ENCODE results near the gene NXPH4.

NXPH4 gene

GRCh38 chr12:57178213-57178612, 38.4 kb upstream of the NXPH4 start:
- H3K27ac Mint-ChIP-seq = no peak overlapping the region
- H3K4me3 Mint-ChIP-seq = no peak overlapping the region
- peaks cover 11% of the 10 kb centered on the region for H3K4me1 Mint-ChIP-seq (ENCODE audit: low read depth)
- no peaks in the 10 kb centered on the region for H3K9me3 Mint-ChIP-seq
- peaks cover 100% of the 10 kb centered on the region for H3K36me3 Mint-ChIP-seq (ENCODE audit: low read depth)
- intact Hi-C loops (cut with micrococcal nuclease) = no loop called here
- H3K27me3 Mint-ChIP-seq = no peaks in the 10 kb centered on the region

DNA sequence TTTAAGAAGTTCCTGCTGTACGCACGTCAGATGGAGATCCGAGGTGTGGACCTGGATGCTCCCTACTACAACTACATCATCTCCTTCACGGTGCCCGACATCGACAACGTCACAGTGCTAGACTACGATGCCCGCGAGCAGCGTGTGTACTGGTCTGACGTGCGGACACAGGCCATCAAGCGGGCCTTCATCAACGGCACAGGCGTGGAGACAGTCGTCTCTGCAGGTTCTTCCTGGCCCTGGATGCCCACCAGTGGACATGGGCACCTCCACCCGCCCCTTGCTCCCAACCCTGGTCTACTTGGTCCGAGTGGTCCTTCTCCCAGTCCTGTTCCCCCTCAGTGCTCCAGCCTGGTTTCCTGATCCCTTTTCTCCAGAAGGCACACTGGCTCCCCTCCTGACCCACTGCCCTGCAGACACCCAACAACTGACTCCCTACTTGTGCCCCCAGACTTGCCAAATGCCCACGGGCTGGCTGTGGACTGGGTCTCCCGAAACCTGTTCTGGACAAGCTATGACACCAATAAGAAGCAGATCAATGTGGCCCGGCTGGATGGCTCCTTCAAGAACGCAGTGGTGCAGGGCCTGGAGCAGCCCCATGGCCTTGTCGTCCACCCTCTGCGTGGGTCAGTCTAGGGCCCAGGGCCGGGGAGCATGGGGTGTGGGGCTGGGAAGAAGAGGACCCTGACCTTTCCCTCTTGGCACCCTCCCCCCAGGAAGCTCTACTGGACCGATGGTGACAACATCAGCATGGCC, 37.1 kb upstream of the NXPH4 start:
- Mint-ChIP-seq H3K4me3 (no peak overlapping the region), H3K4me1 (ENCODE audit: low read depth) (peaks cover 11% of the 10 kb centered on the region), H3K9me3 (no peaks in the 10 kb centered on the region), H3K27ac (no peak overlapping the region), H3K36me3 (ENCODE audit: low read depth) (peaks cover 100% of the 10 kb centered on the region), H3K27me3 (no peaks in the 10 kb centered on the region)
- intact Hi-C loops (cut with micrococcal nuclease) = no loop called here

- intact Hi-C loops (cut with micrococcal nuclease) = no loop called here
- Mint-ChIP-seq H3K9me3 (no peaks in the 10 kb centered on the region), H3K27me3 (no peaks in the 10 kb centered on the region), H3K4me1 (ENCODE audit: low read depth) (peaks cover 11% of the 10 kb centered on the region), H3K4me3 (no peak overlapping the region), H3K36me3 (ENCODE audit: low read depth) (peaks cover 100% of the 10 kb centered on the region), H3K27ac (no peak overlapping the region)
Measured at GRCh38 chr12:57180321-57180989, 36.1 kb upstream of the NXPH4 start.

DNA sequence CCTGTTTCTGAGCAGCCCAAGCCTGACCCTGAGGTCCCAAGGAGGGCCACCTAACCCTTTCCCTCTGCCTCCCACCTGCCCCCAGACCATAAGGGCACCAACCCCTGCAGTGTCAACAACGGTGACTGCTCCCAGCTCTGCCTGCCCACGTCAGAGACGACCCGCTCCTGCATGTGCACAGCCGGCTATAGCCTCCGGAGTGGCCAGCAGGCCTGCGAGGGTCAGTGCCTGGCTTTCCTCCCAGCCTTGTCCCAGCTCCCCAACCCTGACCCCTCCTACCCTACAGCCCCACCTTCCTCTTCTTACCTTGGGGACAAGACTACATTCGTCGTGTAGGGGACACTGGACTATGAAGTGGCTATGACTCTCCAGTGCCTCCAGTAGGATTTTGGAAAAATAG, 35.5 kb upstream of the NXPH4 start:
- Mint-ChIP-seq H3K27ac (no peak overlapping the region), H3K9me3 (no peaks in the 10 kb centered on the region), H3K4me1 (ENCODE audit: low read depth) (peaks cover 11% of the 10 kb centered on the region), H3K36me3 (ENCODE audit: low read depth) (peaks cover 100% of the 10 kb centered on the region), H3K4me3 (no peak overlapping the region), H3K27me3 (no peaks in the 10 kb centered on the region)
- intact Hi-C loops (cut with micrococcal nuclease) = no loop called here

- intact Hi-C loops (cut with micrococcal nuclease) = loop anchor here (2.0 kb wide), 2 partner anchors 57 to 113 kb away; no protein-coding TSS in a partner anchor
- H3K27ac Mint-ChIP-seq = no peak overlapping the region
- H3K4me1 Mint-ChIP-seq (ENCODE audit: low read depth) = peaks cover 11% of the 10 kb centered on the region
- no peaks in the 10 kb centered on the region for H3K27me3 Mint-ChIP-seq
- H3K36me3 Mint-ChIP-seq (ENCODE audit: low read depth) = peaks cover 100% of the 10 kb centered on the region
- H3K4me3 Mint-ChIP-seq = no peak overlapping the region
- H3K9me3 Mint-ChIP-seq = no peaks in the 10 kb centered on the region
Measured at GRCh38 chr12:57181561-57182155, 34.9 kb upstream of the NXPH4 start.

DNA sequence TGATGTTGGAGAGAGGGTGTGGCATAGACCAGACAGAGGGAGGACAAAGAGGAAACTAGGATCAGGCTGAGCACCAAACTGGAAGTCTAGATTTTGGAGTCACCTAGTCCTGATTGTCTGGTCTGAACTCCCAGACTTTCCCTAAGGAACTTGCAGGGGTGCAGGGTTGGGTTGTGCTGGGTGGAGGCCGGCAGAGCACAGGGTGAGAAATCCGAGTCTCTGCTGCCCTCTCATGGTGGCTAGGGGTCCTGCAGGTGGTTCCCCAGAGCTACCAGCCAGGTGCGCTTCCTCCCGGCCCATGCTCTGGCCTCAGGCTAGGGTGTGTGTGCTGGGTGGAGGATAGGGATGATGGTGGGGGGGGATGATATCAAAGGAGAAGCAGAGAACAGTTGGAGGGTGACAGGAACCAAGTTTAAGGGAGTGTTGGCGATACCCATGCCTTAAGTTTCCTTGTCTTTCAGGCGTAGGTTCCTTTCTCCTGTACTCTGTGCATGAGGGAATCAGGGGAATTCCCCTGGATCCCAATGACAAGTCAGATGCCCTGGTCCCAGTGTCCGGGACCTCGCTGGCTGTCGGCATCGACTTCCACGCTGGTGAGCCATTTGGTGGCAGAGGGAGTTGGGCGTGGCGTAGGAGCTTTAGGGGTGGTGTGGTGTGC, 33.5 kb upstream of the NXPH4 start:
- H3K36me3 Mint-ChIP-seq (ENCODE audit: low read depth) = peaks cover 100% of the 10 kb centered on the region

DNA sequence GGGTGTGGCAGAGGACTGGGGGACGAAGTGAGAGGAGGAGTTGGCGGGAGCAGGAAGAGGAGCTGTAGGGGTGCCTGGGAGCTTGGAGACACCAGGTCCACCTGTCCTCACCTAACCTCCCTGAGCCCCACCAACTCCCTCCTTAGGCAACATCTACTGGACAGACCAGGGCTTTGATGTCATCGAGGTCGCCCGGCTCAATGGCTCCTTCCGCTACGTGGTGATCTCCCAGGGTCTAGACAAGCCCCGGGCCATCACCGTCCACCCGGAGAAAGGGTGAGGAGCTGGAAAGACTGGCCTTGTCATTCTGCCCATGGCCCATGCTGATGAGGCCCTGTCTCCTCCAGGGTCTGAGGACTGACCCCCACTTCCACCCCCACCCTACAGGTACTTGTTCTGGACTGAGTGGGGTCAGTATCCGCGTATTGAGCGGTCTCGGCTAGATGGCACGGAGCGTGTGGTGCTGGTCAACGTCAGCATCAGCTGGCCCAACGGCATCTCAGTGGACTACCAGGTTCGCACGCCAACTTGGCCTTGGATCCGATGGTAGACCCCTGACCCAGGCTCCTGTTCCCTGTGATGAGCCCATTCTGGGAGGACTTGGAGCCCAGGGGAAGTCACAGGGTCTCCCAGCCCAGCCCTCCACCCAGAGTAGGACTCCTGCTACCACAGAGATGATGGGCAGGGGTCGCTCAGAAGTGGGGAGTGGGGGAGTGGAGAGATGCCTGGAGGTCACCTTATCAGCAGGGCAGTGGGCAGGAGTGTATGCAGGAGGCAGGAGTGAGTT, 32.5 kb upstream of the NXPH4 start:
- Mint-ChIP-seq H3K4me3 (no peak overlapping the region), H3K27ac (no peak overlapping the region), H3K36me3 (ENCODE audit: low read depth) (peaks cover 100% of the 10 kb centered on the region), H3K27me3 (no peaks in the 10 kb centered on the region), H3K4me1 (ENCODE audit: low read depth) (peaks cover 11% of the 10 kb centered on the region), H3K9me3 (no peaks in the 10 kb centered on the region)
- intact Hi-C loops (cut with micrococcal nuclease) = loop anchor here (2.0 kb wide), 2 partner anchors 59 to 115 kb away; no protein-coding TSS in a partner anchor

More for the DNA sequence above, 33.5 kb upstream of the NXPH4 start:
- Mint-ChIP-seq H3K27ac (no peak overlapping the region), H3K9me3 (no peaks in the 10 kb centered on the region), H3K27me3 (no peaks in the 10 kb centered on the region), H3K4me3 (no peak overlapping the region), H3K4me1 (ENCODE audit: low read depth) (peaks cover 11% of the 10 kb centered on the region)
- intact Hi-C loops (cut with micrococcal nuclease) = loop anchor here (2.0 kb wide), 2 partner anchors 58 to 114 kb away; no protein-coding TSS in a partner anchor

GRCh38 chr12:57185403-57185802, 31.2 kb upstream of the NXPH4 start:
- Mint-ChIP-seq H3K9me3 (no peaks in the 10 kb centered on the region), H3K4me1 (ENCODE audit: low read depth) (peaks cover 11% of the 10 kb centered on the region), H3K27ac (no peak overlapping the region), H3K36me3 (ENCODE audit: low read depth) (peaks cover 100% of the 10 kb centered on the region), H3K27me3 (no peaks in the 10 kb centered on the region), H3K4me3 (no peak overlapping the region)
- intact Hi-C loops (cut with micrococcal nuclease) = no loop called here

- H3K9me3 Mint-ChIP-seq = no peaks in the 10 kb centered on the region
- no peak overlapping the region for H3K4me3 Mint-ChIP-seq
- H3K27me3 Mint-ChIP-seq = no peaks in the 10 kb centered on the region
- peaks cover 11% of the 10 kb centered on the region for H3K4me1 Mint-ChIP-seq (ENCODE audit: low read depth)
- intact Hi-C loops (cut with micrococcal nuclease) = no loop called here
- no peak overlapping the region for H3K27ac Mint-ChIP-seq
- peaks cover 100% of the 10 kb centered on the region for H3K36me3 Mint-ChIP-seq (ENCODE audit: low read depth)
Measured at GRCh38 chr12:57185906-57186508, 30.6 kb upstream of the NXPH4 start.

- H3K27me3 Mint-ChIP-seq = no peaks in the 10 kb centered on the region
- H3K27ac Mint-ChIP-seq = no peak overlapping the region
- H3K4me3 Mint-ChIP-seq = no peak overlapping the region
- peaks cover 100% of the 10 kb centered on the region for H3K36me3 Mint-ChIP-seq (ENCODE audit: low read depth)
- intact Hi-C loops (cut with micrococcal nuclease) = no loop called here
- no peaks in the 10 kb centered on the region for H3K9me3 Mint-ChIP-seq
- H3K4me1 Mint-ChIP-seq (ENCODE audit: low read depth) = peaks cover 5% of the 10 kb centered on the region
Measured at GRCh38 chr12:57187222-57188089, 29.1 kb upstream of the NXPH4 start.

GRCh38 chr12:57188090-57188425, 28.5 kb upstream of the NXPH4 start:
- no peaks in the 10 kb centered on the region for H3K9me3 Mint-ChIP-seq
- peaks cover 100% of the 10 kb centered on the region for H3K36me3 Mint-ChIP-seq (ENCODE audit: low read depth)
- H3K4me1 Mint-ChIP-seq (ENCODE audit: low read depth) = no peaks in the 10 kb centered on the region

DNA sequence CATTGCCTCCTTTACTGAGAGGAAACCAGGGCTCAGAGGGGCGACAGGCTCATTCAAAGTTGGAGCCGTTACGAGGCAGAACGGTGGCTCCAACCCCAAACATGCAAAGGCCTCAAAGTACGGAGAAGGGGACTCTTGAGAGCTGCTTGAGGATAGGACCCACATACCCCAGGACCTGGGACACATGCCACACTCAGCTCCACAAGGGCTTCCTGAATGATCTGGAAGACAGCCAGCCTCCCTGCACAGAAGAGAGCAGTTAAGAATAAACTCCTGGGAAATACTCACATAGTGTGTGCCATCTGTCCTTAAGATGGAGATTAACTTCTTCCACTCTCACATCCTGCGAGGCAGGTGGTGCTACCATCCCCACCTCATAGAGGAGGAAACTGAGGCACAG, 26.6 kb upstream of the NXPH4 start:
- no peak overlapping the region for H3K27ac Mint-ChIP-seq
- no peaks in the 10 kb centered on the region for H3K4me1 Mint-ChIP-seq (ENCODE audit: low read depth)
- H3K4me3 Mint-ChIP-seq = no peak overlapping the region
- H3K9me3 Mint-ChIP-seq = no peaks in the 10 kb centered on the region
- intact Hi-C loops (cut with micrococcal nuclease) = loop anchor here (10.0 kb wide), 1 partner anchor 195 kb away; no protein-coding TSS in a partner anchor
- H3K27me3 Mint-ChIP-seq = no peaks in the 10 kb centered on the region
- H3K36me3 Mint-ChIP-seq (ENCODE audit: low read depth) = peaks cover 100% of the 10 kb centered on the region

More at GRCh38 chr12:57188090-57188425, 28.5 kb upstream of the NXPH4 start:
- intact Hi-C loops (cut with micrococcal nuclease) = no loop called here
- Mint-ChIP-seq H3K27ac (no peak overlapping the region), H3K4me3 (no peak overlapping the region), H3K27me3 (no peaks in the 10 kb centered on the region)
